ENCODE results near the gene NKAIN4.

NKAIN4 gene

DNA sequence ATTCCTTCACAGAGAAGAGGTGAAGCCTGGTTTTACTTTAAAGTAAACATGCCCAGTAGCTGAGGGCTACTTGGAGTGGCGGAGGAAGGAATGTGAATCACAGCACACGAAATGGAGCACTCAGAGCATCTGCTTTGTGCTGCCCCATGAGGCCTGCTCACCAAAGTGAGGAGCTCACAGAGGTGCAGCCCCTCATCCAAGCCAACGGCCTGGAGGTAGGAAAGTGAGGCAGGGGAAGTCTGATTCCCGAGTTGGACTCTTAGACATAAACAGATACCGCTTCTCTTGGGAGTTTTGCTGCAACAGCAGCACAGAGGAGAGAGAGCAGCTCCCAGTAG is 41.9 kb downstream of the NKAIN4 start:
- no peak overlapping the region for H3K4me3 ChIP-seq (ENCODE audit: low read depth, low read length)
- TF ChIP-seq CTCF (IDR thresholded peaks at IDR 0.05; ENCODE audit: borderline replicate concordance, insufficient read depth, low read depth, low read length) = no peak

- TF ChIP-seq CTCF (IDR thresholded peaks at IDR 0.05; ENCODE audit: borderline replicate concordance, insufficient read depth, low read depth, low read length) = no peak
- no peak overlapping the region for H3K4me3 ChIP-seq (ENCODE audit: low read depth, low read length)
These were observed 44.2 kb downstream of the NKAIN4 start for GRCh38 chr20:63210011-63210605.

GRCh38 chr20:63208346-63208909 is 45.8 kb downstream of the NKAIN4 start:
- no peak overlapping the region for H3K4me3 ChIP-seq (ENCODE audit: low read depth, low read length)
- no peak for TF ChIP-seq CTCF (IDR thresholded peaks at IDR 0.05; ENCODE audit: borderline replicate concordance, insufficient read depth, low read depth, low read length)

DNA sequence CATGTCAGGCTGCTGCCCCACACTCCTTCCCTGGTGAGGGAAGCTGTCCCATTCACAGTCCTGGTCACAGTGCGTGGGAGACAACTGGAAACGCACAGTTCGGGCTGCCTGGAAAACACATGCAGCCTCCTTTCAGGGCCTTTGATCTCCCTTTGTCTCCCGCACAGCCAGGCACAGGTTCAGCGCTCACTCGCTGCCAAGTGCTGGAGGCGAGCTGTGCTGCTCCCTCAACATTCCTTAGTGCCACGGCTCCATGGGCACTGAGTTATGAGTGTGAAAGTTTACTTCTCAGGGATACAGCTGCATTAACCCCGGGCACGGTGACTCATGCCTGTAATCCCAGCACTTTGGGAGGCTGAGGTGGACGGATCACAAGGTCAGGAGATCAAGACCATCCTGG is 47.4 kb downstream of the NKAIN4 start:
- no peak overlapping the region for H3K4me3 ChIP-seq (ENCODE audit: low read depth, low read length)
- no peak for TF ChIP-seq CTCF (IDR thresholded peaks at IDR 0.05; ENCODE audit: borderline replicate concordance, insufficient read depth, low read depth, low read length)

DNA sequence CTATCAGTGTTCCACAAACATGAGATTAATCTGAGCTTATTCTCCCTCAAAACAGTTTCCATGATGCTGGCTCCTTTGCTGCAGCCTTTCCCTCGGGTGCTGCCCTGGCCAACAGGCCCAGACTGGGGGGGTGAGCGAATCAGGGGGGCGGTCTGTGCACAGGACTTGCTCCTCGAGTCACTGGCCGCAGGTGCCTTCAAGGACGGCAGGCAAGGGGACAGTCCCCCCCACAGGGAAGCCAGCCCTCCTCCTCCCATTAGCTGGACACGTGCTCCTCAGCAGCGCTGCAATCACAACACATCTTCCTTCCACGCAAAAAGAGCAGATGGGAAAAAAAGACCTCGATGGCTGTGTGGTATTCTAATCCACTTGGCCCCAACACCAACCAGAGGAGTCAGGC is 48.4 kb downstream of the NKAIN4 start:
- H3K4me3 ChIP-seq (ENCODE audit: low read depth, low read length) = no peak overlapping the region
- no peak for TF ChIP-seq CTCF (IDR thresholded peaks at IDR 0.05; ENCODE audit: borderline replicate concordance, insufficient read depth, low read depth, low read length)

GRCh38 chr20:63204362-63204761 is 49.9 kb downstream of the NKAIN4 start:
- H3K4me3 ChIP-seq (ENCODE audit: low read depth, low read length) = no peak overlapping the region
- TF ChIP-seq CTCF (IDR thresholded peaks at IDR 0.05; ENCODE audit: borderline replicate concordance, insufficient read depth, low read depth, low read length) = no peak

- TF ChIP-seq CTCF (IDR thresholded peaks at IDR 0.05; ENCODE audit: borderline replicate concordance, insufficient read depth, low read depth, low read length) = no peak
- no peak overlapping the region for H3K4me3 ChIP-seq (ENCODE audit: low read depth, low read length)
These were observed 51.3 kb downstream of the NKAIN4 start for GRCh38 chr20:63202811-63203526.

All from GM12875 (cell line).